LNCaP clone FGC (cell line): ENCODE measurements around the gene MED9.
"Not testable (repeated sequence)": the region's sequence is repeated elsewhere in the genome, so short reads cannot be mapped to it uniquely, and the experiment has no call there.

Source experiments
- DNase-seq: peaks from one replicate; pipeline ENCODE4 v3.0.0-alpha.2; 2011; ENCODE audit warnings: low read depth
- H3K4me3 ChIP-seq: 2 replicates; pipeline ENCODE4 v1.5.1; 2011; ENCODE audit warnings: mild to moderate bottlenecking, low read depth, low read length, control low read depth
- TF ChIP-seq, protein P1 (sequence below): IDR thresholded peaks from 2 replicates; pipeline ENCODE4 v1.5.1; 2012; ENCODE audit warnings: mild to moderate bottlenecking; ENCODE audit not compliant: control insufficient read depth, insufficient read depth; ENCODE audit errors: extremely low read depth

Gene MED9

DNA sequence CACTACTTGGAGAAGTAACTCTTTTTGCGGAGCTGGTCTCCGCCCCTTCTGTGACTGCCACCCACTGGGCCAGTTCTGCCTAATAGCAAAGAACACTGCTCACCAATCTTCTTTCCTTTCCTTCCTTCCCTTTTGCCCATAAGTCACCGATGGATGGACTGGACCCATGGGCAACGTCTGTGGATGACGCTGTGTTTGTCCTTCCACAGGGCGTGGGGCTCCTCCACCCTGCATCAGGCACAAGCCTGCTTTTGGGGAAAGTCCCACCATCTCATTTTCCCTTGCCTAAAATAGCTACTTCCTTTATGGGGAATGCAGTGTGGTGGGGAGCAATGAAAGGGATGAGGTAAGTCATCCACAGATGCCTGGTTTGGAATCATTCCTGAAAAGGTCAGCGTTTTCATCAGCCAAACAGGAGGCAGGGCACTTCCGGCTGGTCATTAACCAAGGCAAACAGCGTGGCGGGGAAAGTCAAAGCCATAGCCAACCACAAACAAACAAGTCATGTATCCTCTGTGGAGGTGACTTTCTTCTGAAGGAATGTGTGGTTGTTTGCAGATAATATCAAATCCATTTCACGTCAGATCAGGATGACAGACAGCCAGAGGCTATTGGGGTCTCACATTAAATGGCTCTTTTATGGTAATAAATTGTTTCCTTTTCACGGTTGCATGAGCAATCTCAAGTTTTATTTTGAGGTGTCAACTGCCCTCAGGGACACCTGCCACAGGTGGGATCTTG, 30.7 kb upstream of the MED9 start:
- TF ChIP-seq, protein P1, sequence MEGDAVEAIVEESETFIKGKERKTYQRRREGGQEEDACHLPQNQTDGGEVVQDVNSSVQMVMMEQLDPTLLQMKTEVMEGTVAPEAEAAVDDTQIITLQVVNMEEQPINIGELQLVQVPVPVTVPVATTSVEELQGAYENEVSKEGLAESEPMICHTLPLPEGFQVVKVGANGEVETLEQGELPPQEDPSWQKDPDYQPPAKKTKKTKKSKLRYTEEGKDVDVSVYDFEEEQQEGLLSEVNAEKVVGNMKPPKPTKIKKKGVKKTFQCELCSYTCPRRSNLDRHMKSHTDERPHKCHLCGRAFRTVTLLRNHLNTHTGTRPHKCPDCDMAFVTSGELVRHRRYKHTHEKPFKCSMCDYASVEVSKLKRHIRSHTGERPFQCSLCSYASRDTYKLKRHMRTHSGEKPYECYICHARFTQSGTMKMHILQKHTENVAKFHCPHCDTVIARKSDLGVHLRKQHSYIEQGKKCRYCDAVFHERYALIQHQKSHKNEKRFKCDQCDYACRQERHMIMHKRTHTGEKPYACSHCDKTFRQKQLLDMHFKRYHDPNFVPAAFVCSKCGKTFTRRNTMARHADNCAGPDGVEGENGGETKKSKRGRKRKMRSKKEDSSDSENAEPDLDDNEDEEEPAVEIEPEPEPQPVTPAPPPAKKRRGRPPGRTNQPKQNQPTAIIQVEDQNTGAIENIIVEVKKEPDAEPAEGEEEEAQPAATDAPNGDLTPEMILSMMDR: no peak
- no peak overlapping the region for H3K4me3 ChIP-seq
- DNase-seq: peak; percentile 95

DNA sequence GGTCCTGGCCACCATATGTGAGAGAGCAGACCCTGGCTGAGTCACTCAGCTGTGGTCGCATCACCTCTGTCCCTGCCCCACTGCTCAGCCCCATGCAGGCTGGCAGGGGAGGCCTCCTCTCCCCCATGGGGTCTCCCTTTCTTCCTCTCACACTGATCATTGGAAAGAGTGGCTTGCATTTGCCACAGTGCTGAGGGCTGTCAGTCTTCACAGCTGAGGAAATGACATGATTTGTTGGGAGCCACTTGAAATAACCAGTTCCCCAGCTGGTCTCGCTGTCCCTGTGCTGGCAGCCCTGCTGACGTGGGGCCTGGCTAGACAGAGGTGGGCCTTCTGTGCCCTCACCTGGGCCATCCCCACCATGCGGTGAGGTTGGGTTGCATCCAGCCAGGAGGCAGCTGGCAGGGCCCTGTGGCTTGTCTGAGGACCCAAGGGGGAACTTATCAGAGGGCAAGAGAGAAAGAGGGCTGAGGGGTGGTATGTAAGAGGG, 30.1 kb upstream of the MED9 start:
- no peak for DNase-seq
- H3K4me3 ChIP-seq: no peak overlapping the region
- TF ChIP-seq, protein P1: no peak

DNA sequence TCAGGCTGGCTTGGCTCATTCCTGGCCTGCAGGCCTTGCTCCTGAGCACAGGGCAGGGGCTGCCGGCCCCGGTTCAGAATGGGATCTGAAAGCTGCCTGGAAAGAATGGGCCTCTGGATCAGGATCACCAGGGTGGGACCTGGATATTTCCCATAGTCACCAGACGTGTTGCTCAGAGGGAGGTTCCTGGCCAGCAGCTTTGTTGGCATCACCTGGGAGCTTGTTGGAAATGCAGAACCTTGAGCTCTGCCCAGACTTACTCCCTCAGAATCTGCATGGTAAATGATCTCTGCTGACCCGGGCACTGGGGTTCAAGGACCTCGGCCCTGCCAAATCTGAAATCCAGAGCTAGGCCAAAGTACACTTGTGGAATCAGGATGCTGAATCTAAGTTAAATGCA, 29.5 kb upstream of the MED9 start:
- TF ChIP-seq, protein P1: no peak
- H3K4me3 ChIP-seq: no peak overlapping the region
- no peak for DNase-seq

DNA sequence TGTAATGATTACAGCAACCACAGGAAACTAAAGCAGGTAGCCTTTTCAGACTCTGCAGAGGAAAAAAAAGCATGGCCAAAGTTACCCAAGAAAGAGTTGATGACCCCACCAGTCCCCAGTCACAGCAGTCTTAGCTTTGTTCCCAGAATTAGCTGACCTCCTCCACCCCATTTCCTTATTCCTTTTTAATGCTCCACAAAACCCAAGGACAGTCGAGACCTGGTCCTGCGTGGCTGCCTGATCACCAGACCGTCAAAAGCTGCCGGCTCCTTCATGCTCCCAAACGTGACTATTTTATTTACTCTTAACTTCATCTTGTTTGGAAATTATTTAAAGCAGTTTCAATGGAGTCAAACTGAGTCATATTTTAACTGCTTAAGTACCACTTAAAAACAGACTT, 28.7 kb upstream of the MED9 start:
- no peak for DNase-seq

DNA sequence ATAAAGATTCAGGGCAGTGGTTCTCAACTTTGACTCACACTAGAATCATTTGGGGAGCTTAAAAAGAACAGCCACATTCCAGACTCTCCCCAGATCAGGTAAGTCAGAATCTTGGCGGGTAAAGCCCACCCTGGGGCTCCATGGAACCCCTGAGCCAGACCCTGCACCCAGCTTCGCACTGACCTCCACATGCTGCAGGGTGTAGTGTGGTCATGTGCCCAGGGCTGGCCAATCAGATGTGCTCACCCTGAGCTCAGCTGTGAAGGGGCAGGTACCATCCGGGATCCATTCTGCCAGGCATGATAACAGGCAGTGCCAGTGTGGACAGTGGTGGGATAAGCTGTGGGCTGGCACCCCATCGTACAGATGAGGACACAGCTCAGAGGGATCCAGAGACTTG, 28.1 kb upstream of the MED9 start:
- H3K4me3 ChIP-seq: no peak overlapping the region
- no peak for DNase-seq
- TF ChIP-seq, protein P1: no peak

More for the DNA sequence above, 28.7 kb upstream of the MED9 start:
- H3K4me3 ChIP-seq: no peak overlapping the region
- TF ChIP-seq, protein P1: no peak

DNA sequence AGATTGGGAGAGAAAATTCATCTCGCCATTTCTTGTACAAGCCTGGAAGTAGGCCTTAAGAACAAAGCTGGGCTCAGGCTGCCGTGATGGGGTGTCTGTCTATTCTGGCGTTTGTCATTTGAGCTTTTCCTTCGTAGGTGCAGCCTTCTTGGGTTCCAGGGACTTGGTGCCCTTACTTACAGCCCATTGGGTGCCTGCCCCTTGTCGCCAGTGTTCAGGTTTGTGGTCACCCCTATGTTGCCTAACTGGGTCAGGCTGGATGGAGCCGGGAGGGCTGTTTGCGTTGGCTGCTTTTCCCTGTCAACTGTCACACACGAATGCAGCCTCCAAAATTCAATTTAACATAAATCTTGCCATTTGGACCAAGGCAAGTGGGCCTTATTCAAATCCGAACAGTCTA, 23.7 kb upstream of the MED9 start:
- TF ChIP-seq, protein P1: no peak
- no peak for DNase-seq
- no peak overlapping the region for H3K4me3 ChIP-seq

DNA sequence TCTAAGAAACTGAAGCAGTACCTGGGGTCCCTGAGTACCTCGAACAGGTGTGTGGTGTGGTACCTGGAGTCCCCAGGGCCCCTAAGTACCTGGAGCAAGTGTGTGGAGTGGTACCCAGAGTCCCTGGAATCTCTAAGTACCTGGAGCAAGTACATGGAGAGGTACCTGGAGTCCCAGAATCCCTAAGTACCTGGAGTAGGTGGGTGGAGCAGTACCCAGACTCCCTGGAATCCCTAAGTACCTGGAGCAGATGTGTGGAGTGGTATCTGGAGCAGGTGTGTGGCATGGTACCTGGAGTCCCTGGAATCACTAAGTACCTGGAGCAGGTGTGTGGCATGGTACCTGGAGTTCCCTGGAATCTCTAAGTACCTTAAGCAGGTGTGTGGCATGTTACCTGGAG, 22.5 kb upstream of the MED9 start:
- TF ChIP-seq, protein P1: no peak
- H3K4me3 ChIP-seq: no peak overlapping the region
- no peak for DNase-seq

DNA sequence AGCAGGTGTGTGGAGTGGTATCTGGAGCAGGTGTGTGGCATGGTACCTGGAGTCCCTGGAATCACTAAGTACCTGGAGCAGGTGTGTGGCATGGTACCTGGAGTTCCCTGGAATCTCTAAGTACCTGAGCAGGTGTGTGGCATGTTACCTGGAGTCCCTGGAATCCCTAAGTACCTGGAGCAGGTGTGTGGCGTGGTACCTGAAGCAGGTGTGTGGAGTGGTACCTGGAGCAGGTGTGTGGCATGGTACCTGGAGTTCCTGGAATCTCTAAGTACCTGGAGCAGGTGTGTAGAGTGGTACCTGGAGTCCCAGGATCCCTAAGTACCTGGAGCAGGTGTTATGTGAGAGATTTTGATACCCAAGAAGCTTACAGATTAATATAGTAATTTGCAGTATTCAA, 22.1 kb upstream of the MED9 start:
- not testable (repeated sequence) for H3K4me3 ChIP-seq, DNase-seq
